OCI-LY7 (cell line): ENCODE measurements around the gene POU2AF1. TPM values are rescaled to one million over a fixed set of nuclear protein-coding genes. Genes with fewer than 3 reads are reported as not detected.
"Not testable (repeated sequence)": the region's sequence is repeated elsewhere in the genome, so short reads cannot be mapped to it uniquely, and the experiment has no call there.

Experiments
- BruUV-seq: library from RNA; stranded (reverse); fragments of 400-500 nt; replicated peaks from 2 replicates; lab custom pipeline; 2021; lab: Mats Ljungman, UMichigan
- CTCF ChIA-PET: fragments of 300-600 bp; sonication (Branson Sonifier 250); formaldehyde crosslinking; loops from one replicate; lab custom pipeline; 2022; ENCODE audit warnings: antibody characterized with exemption; ENCODE audit not compliant: unreplicated experiment; lab: Charles Lee
- POLR2A ChIA-PET: fragments of 300-600 bp; sonication (Branson Sonifier 250); formaldehyde crosslinking; loops from one replicate; lab custom pipeline; 2022; ENCODE audit warnings: antibody characterized with exemption; lab: Charles Lee
- DNase-seq: peaks from one replicate; pipeline ENCODE4 v3.0.0-alpha.2; 2015; ENCODE audit warnings: low spot score
- H2AFZ ChIP-seq: fragments of 200-600 bp; sonication (generic), shearing (Covaris generic); 2 replicates; pipeline ENCODE4 v1.6.1; 2014; ENCODE audit warnings: mild to moderate bottlenecking, antibody characterized with exemption, low read length, moderate library complexity
- H3K27ac ChIP-seq: fragments of 200-600 bp; sonication (generic); 2 replicates; pipeline ENCODE4 v1.5.1; 2014; ENCODE audit warnings: mixed run types, low read depth, mild to moderate bottlenecking, moderate library complexity, low read length, inconsistent platforms; ENCODE audit not compliant: poor library complexity, severe bottlenecking
- H3K36me3 ChIP-seq: fragments of 200-600 bp; sonication (generic); 2 replicates; pipeline ENCODE4 v1.6.1; 2014; ENCODE audit warnings: mild to moderate bottlenecking, antibody characterized with exemption, low read length, moderate library complexity, mixed read lengths; ENCODE audit not compliant: insufficient read depth
- H3K4me1 ChIP-seq: fragments of 200-600 bp; sonication (generic); 2 replicates; pipeline ENCODE4 v1.5.1; 2014; ENCODE audit warnings: mild to moderate bottlenecking, low read length; ENCODE audit not compliant: insufficient read depth, poor library complexity, severe bottlenecking
- H3K4me2 ChIP-seq: fragments of 200-600 bp; sonication (generic); 2 replicates; pipeline ENCODE4 v1.6.1; 2014; ENCODE audit warnings: mild to moderate bottlenecking, low read length
- H3K4me3 ChIP-seq: fragments of 200-600 bp; sonication (generic); 2 replicates; pipeline ENCODE4 v1.5.1; 2014; ENCODE audit warnings: mild to moderate bottlenecking, low read depth, low read length; ENCODE audit not compliant: poor library complexity, severe bottlenecking
- H3K79me2 ChIP-seq: fragments of 200-600 bp; sonication (generic); 2 replicates; pipeline ENCODE4 v1.6.1; 2016; ENCODE audit warnings: low read depth, mild to moderate bottlenecking, low read length, moderate library complexity, mixed read lengths; ENCODE audit not compliant: insufficient read depth
- H3K9me2 ChIP-seq: fragments of 200-600 bp; sonication (generic); 2 replicates; pipeline ENCODE4 v1.6.1; 2016; ENCODE audit warnings: mild to moderate bottlenecking, low read length, mixed read lengths; ENCODE audit not compliant: insufficient read depth
- H3K9me3 ChIP-seq: fragments of 200-600 bp; sonication (generic); 2 replicates; pipeline ENCODE4 v1.6.1; 2014; ENCODE audit warnings: mild to moderate bottlenecking, mixed run types, low read length, mixed read lengths
- H4K20me1 ChIP-seq: fragments of 200-600 bp; sonication (generic); 2 replicates; pipeline ENCODE4 v1.6.1; 2014; ENCODE audit warnings: mild to moderate bottlenecking, antibody characterized with exemption, low read length, moderate library complexity, mixed read lengths; ENCODE audit not compliant: insufficient read depth
- CTCF ChIP-seq: fragments of 200-600 bp; sonication (generic); conservative IDR thresholded peaks from 2 replicates; pipeline ENCODE4 v1.5.1; 2014; ENCODE audit warnings: mild to moderate bottlenecking, antibody characterized with exemption, low read length, moderate library complexity, mixed read lengths
- EZH2phosphoT487 ChIP-seq: fragments of 200-600 bp; sonication (generic); IDR thresholded peaks from 2 replicates; pipeline ENCODE4 v1.6.1; 2018; ENCODE audit warnings: low read depth, borderline replicate concordance, mild to moderate bottlenecking, mixed run types, antibody characterized with exemption, low read length, moderate library complexity, mixed read lengths
- intact Hi-C: fragments of 100-400 bp; cut with micrococcal nuclease; formaldehyde crosslinking; loops from one replicate; pipeline ENCODE4 v1.10.0; 2022; ENCODE audit not compliant: unreplicated experiment
- total RNA-seq, 2 experiments: library from RNA; depleted of rRNA in 1 of 2; stranded (reverse); fragments of >200 nt in 1 of 2; shearing (Covaris generic) in 1 of 2; gene quantifications; 2 replicates each; pipeline ENCODE4 v1.2.3, GENCODE V29; 2014 to 2022

The POU2AF1 gene
- total RNA-seq, 2 experiments from 2014 or later = 86.1 to 285 TPM

GRCh38 chr11:111324277-111324720 lies 54.8 kb downstream of the POU2AF1 start:
- no peak for DNase-seq
- no TSS peak for BruUV-seq
- CTCF ChIA-PET = no interaction called here

GRCh38 chr11:111322534-111322933 lies 56.5 kb downstream of the POU2AF1 start:
- Histone ChIP-seq H2AFZ (no peak overlapping the region), H3K36me3 (no peaks in the 10 kb centered on the region), H4K20me1 (no peaks in the 10 kb centered on the region), H3K27ac (no peak overlapping the region), H3K9me3 (no peaks in the 10 kb centered on the region), H3K4me1 (no peaks in the 10 kb centered on the region), H3K4me3 (no peak overlapping the region), H3K9me2 (no peaks in the 10 kb centered on the region), H3K4me2 (no peak overlapping the region), H3K79me2 (no peaks in the 10 kb centered on the region)
- CTCF ChIA-PET = no interaction called here
- TF ChIP-seq CTCF (no peak), EZH2phosphoT487 (no peak)
- no TSS peak for BruUV-seq
- no peak for DNase-seq
- intact Hi-C loops = no loop called here
- POLR2A ChIA-PET = interaction anchor here (3.6 kb wide), 1 partner anchor 11 kb away, joined by 14 read pairs; no protein-coding TSS in a partner anchor

More at GRCh38 chr11:111324277-111324720, 54.8 kb downstream of the POU2AF1 start:
- H3K9me3 ChIP-seq = no peaks in the 10 kb centered on the region
- no peaks in the 10 kb centered on the region for H3K79me2 ChIP-seq
- H3K4me1 ChIP-seq = no peaks in the 10 kb centered on the region
- no peak overlapping the region for H3K27ac ChIP-seq
- TF ChIP-seq EZH2phosphoT487 (no peak), CTCF (no peak)
- intact Hi-C loops = no loop called here
- no peaks in the 10 kb centered on the region for H3K36me3 ChIP-seq
- H3K4me3 ChIP-seq = no peak overlapping the region
- no peaks in the 10 kb centered on the region for H3K9me2 ChIP-seq
- H4K20me1 ChIP-seq = no peaks in the 10 kb centered on the region
- POLR2A ChIA-PET = interaction anchor here (3.6 kb wide), 1 partner anchor 9 kb away, joined by 14 read pairs; no protein-coding TSS in a partner anchor
- H3K4me2 ChIP-seq = no peak overlapping the region
- no peak overlapping the region for H2AFZ ChIP-seq

- Histone ChIP-seq H3K79me2 (no peaks in the 10 kb centered on the region), H3K4me3 (no peak overlapping the region), H3K4me1 (no peaks in the 10 kb centered on the region), H4K20me1 (no peaks in the 10 kb centered on the region), H3K36me3 (no peaks in the 10 kb centered on the region), H3K27ac (no peak overlapping the region), H2AFZ (no peak overlapping the region), H3K4me2 (no peak overlapping the region), H3K9me3 (no peaks in the 10 kb centered on the region), H3K9me2 (no peaks in the 10 kb centered on the region)
- no TSS peak for BruUV-seq
- ChIA-PET POLR2A (interaction anchor here (0.7 kb wide), 3 partner anchors 16 to 1201 kb away, joined by 3 to 4 read pairs (median 3); no protein-coding TSS in a partner anchor), CTCF (no interaction called here)
- TF ChIP-seq CTCF (no peak), EZH2phosphoT487 (no peak)
- no peak for DNase-seq
- intact Hi-C loops = no loop called here
These were observed 58.1 kb downstream of the POU2AF1 start for GRCh38 chr11:111320728-111321568.

- H3K4me1 ChIP-seq, H4K20me1 ChIP-seq, H3K4me3 ChIP-seq, H3K27ac ChIP-seq, H3K79me2 ChIP-seq, intact Hi-C loops, CTCF ChIA-PET, H3K4me2 ChIP-seq, DNase-seq, POLR2A ChIA-PET, H3K36me3 ChIP-seq, H3K9me2 ChIP-seq, BruUV-seq, H3K9me3 ChIP-seq, H2AFZ ChIP-seq: not testable (repeated sequence)
These were observed 58.9 kb downstream of the POU2AF1 start for GRCh38 chr11:111320199-111320598.
